Glutamatergic neuron (in vitro differentiated cells): Measurements from ENCODE around the gene ZNF438. TPM values are rescaled to one million over a fixed set of nuclear protein-coding genes. Genes with fewer than 3 reads are reported as not detected.

ENCODE experiments used
- DNase-seq: peaks from one replicate; pipeline ENCODE4 v3.0.0; 2022
- H3K27ac Mint-ChIP-seq: one replicate; pipeline ENCODE4 v1.8.0; 2020; ENCODE audit warnings: mild to moderate bottlenecking, mixed read lengths, inconsistent platforms; ENCODE audit not compliant: unreplicated experiment
- H3K27me3 Mint-ChIP-seq: one replicate; pipeline ENCODE4 v1.8.0; 2020; ENCODE audit warnings: mild to moderate bottlenecking, moderate library complexity, mixed read lengths, inconsistent platforms; ENCODE audit not compliant: unreplicated experiment
- H3K36me3 Mint-ChIP-seq: one replicate; pipeline ENCODE4 v1.8.0; 2020; ENCODE audit warnings: mild to moderate bottlenecking, mixed read lengths, inconsistent platforms; ENCODE audit not compliant: unreplicated experiment
- H3K4me1 Mint-ChIP-seq: one replicate; pipeline ENCODE4 v1.8.0; 2020; ENCODE audit warnings: mild to moderate bottlenecking, low read depth, mixed read lengths, inconsistent platforms; ENCODE audit not compliant: unreplicated experiment
- H3K4me3 Mint-ChIP-seq: one replicate; pipeline ENCODE4 v1.8.0; 2020; ENCODE audit warnings: mild to moderate bottlenecking, mixed read lengths, inconsistent platforms; ENCODE audit not compliant: unreplicated experiment
- H3K9me3 Mint-ChIP-seq: one replicate; pipeline ENCODE4 v1.8.0; 2020; ENCODE audit warnings: mild to moderate bottlenecking, moderate library complexity, mixed read lengths, inconsistent platforms; ENCODE audit not compliant: unreplicated experiment
- CTCF ChIP-seq: fragments of 200-600 bp; sonication (generic); IDR thresholded peaks from one replicate; pipeline ENCODE4 v1.5.0; 2021; ENCODE audit not compliant: partially characterized antibody, unreplicated experiment
- total RNA-seq: library from RNA; stranded (reverse); fragmentation: NEBNext Ultra II Directional; extraction: Animal tissue kit (Norgen Biotek cat#: 25700); gene quantifications from one replicate; pipeline ENCODE4 v1.2.1, GENCODE V29; 2021; ENCODE audit not compliant: unreplicated experiment

Gene ZNF438
- total RNA-seq, 1 donor from 2014 or later: 3.5 TPM

- no peak overlapping the region for H3K27ac Mint-ChIP-seq
These were observed 188.8 kb downstream of the ZNF438 start for GRCh38 chr10:30842894-30843293.

GRCh38 chr10:30842185-30842584, 189.5 kb downstream of the ZNF438 start:
- Mint-ChIP-seq H3K4me1 (no peaks in the 10 kb centered on the region), H3K9me3 (peaks cover 1% of the 10 kb centered on the region), H3K36me3 (peaks cover 9% of the 10 kb centered on the region), H3K27me3 (no peaks in the 10 kb centered on the region), H3K27ac (no peak overlapping the region), H3K4me3 (no peak overlapping the region)
- no peak for DNase-seq
- no peak for TF ChIP-seq CTCF

More at GRCh38 chr10:30842894-30843293, 188.8 kb downstream of the ZNF438 start:
- Mint-ChIP-seq H3K4me1 (no peaks in the 10 kb centered on the region), H3K4me3 (no peak overlapping the region), H3K9me3 (peaks cover 1% of the 10 kb centered on the region), H3K36me3 (peaks cover 9% of the 10 kb centered on the region), H3K27me3 (no peaks in the 10 kb centered on the region)
- no peak for DNase-seq
- TF ChIP-seq CTCF: no peak

GRCh38 chr10:30840395-30841050, 191.1 kb downstream of the ZNF438 start:
- Mint-ChIP-seq H3K4me3 (no peak overlapping the region), H3K27me3 (no peaks in the 10 kb centered on the region), H3K36me3 (peaks cover 4% of the 10 kb centered on the region), H3K27ac (no peak overlapping the region), H3K9me3 (no peaks in the 10 kb centered on the region), H3K4me1 (peaks cover 2% of the 10 kb centered on the region)
- DNase-seq: no peak
- TF ChIP-seq CTCF: no peak

GRCh38 chr10:30839652-30840051, 192.0 kb downstream of the ZNF438 start:
- H3K36me3 Mint-ChIP-seq: peaks cover 4% of the 10 kb centered on the region
- no peaks in the 10 kb centered on the region for H3K27me3 Mint-ChIP-seq

More at GRCh38 chr10:30839652-30840051, 192.0 kb downstream of the ZNF438 start:
- no peak for DNase-seq
- Mint-ChIP-seq H3K4me3 (no peak overlapping the region), H3K4me1 (peaks cover 7% of the 10 kb centered on the region), H3K9me3 (no peaks in the 10 kb centered on the region), H3K27ac (no peak overlapping the region)
- no peak for TF ChIP-seq CTCF
